Bone marrow (tissue), 2 donors: ENCODE data around the gene TP53TG3B.
"Not testable (repeated sequence)": the region's sequence is repeated elsewhere in the genome, so short reads cannot be mapped to it uniquely, and the experiment has no call there.

Experiments
- DNase-seq, 2 donors: peaks; one replicate each; lab custom pipeline; 2025; lab: John Stamatoyannopoulos, UW

Gene TP53TG3B, protein sequence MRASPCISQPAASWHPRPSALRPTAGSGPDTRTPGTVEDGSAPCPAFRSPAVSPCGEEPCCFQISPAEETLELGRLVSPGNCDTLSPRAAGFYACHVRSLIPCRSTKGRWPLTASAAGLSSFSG

DNA sequence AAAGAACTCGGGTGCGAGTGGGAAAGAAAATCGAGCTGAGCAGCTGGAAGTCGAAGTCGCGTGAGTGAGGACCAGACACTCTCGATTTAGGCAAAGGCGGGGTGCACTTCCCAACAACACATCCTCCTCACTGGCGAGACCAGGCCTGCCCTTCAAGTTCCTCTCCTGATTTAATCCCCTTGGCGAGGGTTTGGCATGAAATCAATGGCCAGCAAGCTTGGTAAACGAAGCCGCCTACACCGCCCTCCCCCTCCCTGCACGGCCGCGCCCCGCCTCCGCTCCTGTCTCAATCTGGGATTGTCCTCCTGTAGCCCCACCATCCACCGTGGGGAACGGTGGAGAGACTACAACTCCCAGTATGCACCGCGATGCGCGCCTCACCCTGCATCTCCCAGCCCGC is at the start of gene TP53TG3B:
TP53TG3B (plus strand) TSS at position 301 of the 400 bp plus-strand sequence; CDS start at position 369, 68 bp downstream.
- not testable (repeated sequence) for DNase-seq

DNA sequence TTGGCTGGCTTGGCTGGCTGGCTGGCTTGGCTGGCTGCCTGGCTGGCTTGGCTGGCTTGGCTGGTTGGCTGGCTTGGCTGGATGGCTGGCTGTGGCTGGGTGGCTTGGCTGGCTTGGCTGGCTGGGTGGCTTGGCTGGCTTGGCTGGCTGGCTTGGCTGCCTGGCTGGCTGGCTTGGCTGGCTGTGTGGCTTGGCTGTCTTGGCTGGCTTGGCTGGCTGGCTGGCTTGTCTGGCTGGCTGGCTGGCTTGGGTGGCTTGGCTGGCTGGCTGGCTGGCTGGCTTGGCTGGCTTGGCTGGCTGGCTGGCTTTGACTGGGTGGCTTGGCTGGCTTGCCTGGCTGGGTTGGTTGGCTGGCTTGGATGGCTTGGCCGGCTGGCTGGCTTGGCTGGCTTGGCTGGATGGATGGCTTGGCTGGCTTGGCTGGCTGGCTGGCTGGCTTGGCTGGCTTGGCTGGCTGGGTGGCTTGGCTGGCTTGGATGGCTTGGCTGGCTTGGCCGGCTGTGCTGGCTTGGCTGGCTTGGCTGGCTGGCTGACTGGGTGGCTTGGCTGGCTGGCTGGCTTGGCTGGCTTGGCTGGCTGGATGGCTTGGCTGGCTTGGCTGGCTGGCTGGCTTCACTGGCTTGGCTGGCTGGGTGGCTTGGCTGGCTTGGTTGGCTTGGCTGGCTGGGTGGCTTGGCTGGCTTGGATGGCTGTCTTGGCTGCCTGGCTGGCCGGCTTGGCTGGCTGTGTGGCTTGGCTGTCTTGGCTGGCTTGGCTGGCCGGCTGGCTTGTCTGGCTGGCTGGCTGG is 24.2 kb upstream of the TP53TG3B start:
- not testable (repeated sequence) for DNase-seq

DNA sequence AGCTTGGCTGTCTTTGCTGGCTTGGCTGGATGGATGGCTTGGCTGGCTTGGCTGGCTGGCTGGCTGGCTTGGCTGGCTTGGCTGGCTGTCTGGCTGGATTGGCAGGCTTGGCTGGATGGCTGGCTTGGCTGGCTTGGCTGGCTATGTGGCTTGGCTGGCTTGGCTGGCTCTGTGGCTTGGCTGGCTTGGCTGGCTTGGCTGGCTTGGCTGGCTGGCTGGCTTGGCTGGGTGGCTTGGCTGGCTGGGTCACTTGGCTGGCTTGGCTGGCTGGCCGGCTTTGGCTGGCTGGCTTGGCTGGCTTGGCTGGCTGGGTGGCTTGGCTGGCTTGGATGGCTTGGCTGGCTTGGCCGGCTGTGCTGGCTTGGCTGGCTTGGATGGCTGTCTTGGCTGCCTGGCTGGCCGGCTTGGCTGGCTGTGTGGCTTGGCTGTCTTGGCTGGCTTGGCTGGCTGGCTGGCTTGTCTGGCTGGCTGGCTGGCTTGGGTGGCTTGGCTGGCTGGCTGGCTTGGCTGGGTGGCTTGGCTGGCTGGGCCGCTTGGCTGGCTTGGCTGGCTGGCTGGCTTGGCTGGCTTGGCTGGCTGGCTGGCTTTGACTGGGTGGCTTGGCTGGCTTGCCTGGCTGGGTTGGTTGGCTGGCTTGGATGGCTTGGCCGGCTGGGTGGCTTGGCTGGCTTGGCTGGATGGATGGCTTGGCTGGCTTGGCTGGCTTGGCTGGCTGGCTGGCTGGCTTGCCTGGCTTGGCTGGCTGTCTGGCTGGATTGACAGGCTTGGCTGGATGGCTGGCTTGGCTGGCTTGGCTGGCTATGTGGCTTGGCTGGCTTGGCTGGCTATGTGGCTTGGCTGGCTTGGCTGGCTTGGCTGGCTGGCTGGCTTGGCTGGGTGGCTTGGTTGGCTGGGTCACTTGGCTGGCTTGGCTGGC is 22.8 kb upstream of the TP53TG3B start:
- DNase-seq = not testable (repeated sequence)

DNA sequence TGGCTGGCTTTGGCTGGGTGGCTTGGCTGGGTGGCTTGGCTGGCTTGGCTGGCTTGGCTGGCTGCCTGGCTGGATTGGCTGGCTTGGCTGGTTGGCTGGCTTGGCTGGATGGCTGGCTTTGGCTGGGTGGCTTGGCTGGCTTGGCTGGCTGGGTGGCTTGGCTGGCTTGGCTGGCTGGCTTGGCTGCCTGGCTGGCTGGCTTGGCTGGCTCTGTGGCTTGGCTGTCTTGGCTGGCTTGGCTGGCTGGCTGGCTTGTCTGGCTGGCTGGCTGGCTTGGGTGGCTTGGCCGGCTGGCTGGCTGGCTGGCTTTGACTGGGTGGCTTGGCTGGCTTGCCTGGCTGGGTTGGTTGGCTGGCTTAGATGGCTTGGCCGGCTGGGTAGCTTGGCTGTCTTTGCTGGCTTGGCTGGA is 22.1 kb upstream of the TP53TG3B start:
- DNase-seq = not testable (repeated sequence)

DNA sequence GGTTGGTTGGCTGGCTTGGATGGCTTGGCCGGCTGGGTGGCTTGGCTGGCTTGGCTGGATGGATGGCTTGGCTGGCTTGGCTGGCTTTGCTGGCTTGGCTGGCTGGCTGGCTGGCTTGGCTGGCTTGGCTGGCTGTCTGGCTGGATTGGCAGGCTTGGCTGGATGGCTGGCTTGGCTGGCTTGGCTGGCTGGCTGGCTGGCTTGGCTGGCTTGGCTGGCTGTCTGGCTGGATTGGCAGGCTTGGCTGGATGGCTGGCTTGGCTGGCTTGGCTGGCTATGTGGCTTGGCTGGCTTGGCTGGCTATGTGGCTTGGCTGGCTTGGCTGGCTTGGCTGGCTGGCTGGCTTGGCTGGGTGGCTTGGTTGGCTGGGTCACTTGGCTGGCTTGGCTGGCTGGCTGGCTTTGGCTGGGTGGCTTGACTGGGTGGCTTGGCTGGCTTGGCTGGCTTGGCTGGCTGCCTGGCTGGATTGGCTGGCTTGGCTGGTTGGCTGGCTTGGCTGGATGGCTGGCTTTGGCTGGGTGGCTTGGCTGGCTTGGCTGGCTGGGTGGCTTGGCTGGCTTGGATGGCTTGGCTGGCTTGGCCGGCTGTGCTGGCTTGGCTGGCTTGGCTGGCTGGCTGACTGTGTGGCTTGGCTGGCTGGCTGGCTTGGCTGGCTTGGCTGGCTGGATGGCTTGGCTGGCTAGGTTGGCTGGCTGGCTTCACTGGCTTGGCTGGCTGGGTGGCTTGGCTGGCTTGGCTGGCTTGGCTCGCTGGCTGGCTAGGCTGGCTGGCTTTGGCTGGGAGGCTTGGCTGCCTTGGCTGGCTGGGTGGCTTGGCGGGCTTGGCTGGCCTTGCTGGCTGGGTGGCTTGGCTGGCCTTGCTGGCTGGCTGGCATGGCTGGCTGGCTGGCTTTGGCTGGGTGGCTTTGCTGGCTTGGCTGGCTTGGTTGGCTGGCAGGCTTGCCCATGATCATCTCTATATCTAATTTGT is 21.3 kb upstream of the TP53TG3B start:
- DNase-seq = not testable (repeated sequence)
